Esophagus muscularis mucosa (tissue), 3 donors: ENCODE results near the gene HAGHL.

ENCODE experiments used
- EP300 ChIP-seq: sonication (generic); formaldehyde crosslinking; IDR thresholded peaks from one replicate; pipeline ENCODE4 v1.6.1; 2017; ENCODE audit warnings: antibody characterized with exemption
- TF ChIP-seq, protein P1 (sequence below), 3 experiments: fragments of 200-600 bp in 2 of 3; fragments of 450-650 bp in 1 of 3; sonication (generic) in 2 of 3; IDR thresholded peaks; one replicate each; pipeline ENCODE4 v1.5.1; 2017 to 2019; ENCODE audit warnings: antibody characterized with exemption in 3 of 3, mild to moderate bottlenecking in 2 of 3, moderate library complexity in 1 of 3

- TF ChIP-seq, protein P1, sequence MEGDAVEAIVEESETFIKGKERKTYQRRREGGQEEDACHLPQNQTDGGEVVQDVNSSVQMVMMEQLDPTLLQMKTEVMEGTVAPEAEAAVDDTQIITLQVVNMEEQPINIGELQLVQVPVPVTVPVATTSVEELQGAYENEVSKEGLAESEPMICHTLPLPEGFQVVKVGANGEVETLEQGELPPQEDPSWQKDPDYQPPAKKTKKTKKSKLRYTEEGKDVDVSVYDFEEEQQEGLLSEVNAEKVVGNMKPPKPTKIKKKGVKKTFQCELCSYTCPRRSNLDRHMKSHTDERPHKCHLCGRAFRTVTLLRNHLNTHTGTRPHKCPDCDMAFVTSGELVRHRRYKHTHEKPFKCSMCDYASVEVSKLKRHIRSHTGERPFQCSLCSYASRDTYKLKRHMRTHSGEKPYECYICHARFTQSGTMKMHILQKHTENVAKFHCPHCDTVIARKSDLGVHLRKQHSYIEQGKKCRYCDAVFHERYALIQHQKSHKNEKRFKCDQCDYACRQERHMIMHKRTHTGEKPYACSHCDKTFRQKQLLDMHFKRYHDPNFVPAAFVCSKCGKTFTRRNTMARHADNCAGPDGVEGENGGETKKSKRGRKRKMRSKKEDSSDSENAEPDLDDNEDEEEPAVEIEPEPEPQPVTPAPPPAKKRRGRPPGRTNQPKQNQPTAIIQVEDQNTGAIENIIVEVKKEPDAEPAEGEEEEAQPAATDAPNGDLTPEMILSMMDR (IDR thresholded peaks at IDR 0.05): peak in 1 of 3 experiments; percentile 18
- no peak for TF ChIP-seq EP300
These were observed 42.7 kb upstream of the HAGHL start, which contains the start of gene JMJD8 for GRCh38 chr16:684071-684794.
